HG03280 (cell line): Measurements from ENCODE around the gene TNFRSF8.
"Not testable (repeated sequence)": the region's sequence is repeated elsewhere in the genome, so short reads cannot be mapped to it uniquely, and the experiment has no call there.

Experiments
- ATAC-seq: cut with Tn5 transposase; IDR thresholded peaks from one replicate; pipeline ENCODE4 v1.9.1; 2021; ENCODE audit warnings: mild to moderate bottlenecking, moderate library complexity; ENCODE audit not compliant: unreplicated experiment

Gene TNFRSF8

DNA sequence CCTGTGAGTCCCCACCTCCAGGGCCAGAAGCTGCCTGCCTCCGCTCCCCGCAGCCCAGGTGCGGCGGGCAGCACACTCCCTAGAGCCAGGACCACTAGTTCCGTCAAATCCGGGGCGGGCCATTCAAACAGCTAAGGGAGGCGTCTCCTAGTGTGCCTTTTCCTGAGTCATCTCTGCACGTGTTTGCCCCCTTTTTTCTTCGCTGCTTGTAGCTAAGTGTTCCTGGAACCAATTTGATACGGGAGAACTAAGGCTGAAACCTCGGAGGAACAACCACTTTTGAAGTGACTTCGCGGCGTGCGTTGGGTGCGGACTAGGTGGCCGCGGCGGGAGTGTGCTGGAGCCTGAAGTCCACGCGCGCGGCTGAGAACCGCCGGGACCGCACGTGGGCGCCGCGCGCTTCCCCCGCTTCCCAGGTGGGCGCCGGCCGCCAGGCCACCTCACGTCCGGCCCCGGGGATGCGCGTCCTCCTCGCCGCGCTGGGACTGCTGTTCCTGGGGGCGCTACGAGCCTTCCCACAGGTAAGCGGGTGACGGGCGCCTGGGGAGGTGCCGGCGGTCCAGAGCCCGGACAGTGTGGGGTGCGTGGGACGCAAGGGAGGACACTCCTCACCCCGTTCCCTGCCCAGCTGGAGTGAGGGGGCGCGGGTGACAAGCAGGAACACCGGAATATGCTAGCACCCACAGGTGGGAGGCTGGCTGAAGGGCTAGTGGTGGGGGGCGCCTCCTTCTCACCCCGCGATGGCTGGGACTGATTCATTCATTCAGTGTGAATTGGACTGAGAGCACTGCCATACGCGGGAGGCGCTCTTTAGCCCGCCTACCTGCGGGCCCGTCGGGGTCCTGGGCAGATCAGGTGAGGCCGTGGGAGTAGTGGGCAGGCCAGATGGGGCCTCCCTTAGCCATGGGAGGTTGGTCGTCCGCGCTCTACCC, at the start of gene TNFRSF8:
Gene TNFRSF8 (plus strand): TSS at position 163 of the 932 bp plus-strand sequence. CDS start 296 bp downstream, at position 459.
- ATAC-seq: no peak

DNA sequence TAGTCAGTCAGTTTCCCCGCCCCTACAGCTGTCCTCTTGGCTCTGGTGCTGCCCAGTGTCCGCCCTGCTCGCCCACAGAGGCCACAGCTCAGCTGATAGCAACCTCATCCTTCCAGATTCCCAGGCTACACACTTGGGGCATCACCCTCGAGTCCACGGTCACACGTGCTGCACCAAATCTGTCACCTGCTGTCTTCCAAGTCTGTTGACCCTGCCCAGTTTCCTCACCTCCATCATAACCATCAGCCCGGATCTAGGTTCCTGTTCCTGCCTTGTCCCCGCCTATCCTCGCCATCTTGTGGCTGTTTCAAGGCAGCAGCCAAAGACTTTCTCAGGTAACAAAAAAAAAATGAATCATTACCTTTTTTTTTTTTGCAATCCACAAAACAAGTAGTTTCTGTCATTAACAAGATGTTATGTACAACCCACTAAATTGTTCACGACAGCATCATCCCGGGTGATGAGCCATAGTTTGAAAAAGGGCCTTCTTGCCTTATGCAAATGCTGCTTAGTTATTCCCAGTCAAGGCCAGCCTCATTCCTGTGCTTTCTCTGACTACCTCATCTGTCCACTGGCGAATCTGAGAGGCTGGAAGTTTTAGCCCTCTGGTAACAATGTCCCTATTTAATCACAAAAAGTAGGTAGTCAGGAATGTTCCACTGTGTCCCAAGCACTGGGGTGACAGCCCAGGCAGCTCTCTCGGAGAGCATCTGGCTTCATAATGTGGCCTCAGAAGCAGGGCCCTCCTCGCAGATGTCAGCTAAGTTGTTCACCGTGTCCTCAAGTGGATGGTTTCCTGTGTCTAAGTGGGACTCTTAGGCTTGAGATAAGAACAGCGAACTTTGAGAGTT, 48.7 kb upstream of the TNFRSF8 start:
- ATAC-seq: no peak

DNA sequence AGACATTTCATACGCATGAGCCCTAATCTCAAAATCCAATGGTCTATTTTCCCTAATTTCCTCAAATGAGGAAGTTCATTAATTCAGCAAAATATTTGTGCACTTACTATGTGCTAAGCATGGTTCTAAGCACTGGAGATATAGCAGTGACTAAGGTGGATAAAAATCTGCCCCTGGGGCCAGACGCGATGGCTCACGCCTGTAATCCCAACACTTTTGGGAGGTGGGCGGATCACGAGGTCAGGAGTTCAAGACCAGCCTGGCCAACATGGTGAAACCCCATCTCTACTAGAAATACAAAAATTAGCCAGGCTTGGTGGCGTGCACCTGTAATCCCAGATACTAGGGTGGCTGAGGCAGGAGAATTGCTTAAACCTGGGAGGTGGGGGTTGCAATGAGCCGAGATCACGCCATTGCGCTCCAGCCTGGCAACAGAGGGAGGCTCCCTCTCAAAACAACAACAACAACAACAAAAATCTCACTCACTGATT, 48.1 kb upstream of the TNFRSF8 start:
- ATAC-seq: no peak

DNA sequence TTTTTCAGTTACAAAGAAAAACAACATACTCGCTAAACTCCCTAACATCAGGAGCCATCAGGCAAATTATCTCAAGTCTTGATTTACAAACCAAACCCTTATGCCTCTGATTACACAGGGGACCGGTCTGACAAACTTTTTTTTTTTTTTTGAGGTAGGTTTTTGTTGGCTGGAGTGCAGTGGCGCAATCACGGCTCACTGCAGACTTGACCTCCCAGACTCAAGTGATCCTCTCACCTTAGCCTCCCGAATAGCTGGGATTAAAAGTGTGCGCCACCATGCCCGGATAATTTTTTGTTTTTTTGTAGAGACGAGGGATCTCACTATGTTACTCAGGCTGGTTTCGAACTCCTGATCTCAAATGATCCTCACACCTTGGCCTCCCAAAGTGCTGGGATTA, 47.6 kb upstream of the TNFRSF8 start:
- ATAC-seq: no peak

DNA sequence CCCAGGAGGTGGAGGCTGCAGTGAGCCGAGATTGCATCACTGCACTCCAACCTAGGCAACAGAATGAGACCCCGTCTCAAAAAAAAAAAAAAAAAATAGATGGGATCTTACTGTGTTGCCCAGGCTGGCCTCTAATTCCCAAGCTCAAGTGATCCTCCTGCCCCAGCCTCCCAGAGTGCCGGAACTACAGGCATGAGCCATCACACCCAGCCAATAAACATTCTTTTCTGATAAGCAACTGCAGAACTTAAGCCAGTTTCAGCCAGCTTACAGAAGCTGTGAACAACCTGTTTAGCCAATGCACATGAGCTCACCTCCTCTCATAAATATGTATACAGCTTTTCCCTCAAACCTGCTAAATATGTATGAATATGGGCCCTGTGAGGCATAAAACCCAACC, 46.9 kb upstream of the TNFRSF8 start:
- no peak for ATAC-seq

DNA sequence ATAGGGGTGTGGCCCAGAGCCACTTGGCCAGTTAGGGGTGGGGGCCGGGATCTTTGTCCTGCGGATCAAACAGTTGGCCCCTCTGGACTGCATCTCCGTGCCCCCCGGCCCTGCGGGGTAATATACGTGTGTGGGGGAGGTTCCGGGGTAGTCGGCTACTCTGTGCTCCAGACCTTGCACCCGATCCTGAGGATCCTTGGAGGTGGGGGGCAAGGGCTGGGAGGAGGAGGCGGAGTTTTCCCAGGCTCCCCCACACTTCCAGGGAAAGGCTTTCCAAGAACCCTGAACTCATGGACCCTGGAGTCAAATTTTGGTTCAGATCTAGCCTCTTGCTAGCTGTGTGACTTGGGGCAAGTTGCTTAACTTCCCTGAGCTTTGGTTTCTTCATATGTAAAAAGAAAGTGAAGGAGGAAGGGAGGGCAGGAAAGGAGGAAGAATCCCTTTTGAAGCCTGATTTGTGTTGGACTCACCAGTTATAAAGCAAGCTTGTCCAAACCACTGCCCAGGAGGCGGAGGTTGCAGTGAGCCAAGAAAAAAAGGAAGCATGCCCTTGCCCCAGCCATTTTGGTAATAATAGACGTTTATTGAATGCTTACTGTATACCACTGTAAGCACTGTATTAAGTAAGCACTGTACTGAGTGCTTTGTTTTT, 43.1 kb upstream of the TNFRSF8 start:
- ATAC-seq: peak; percentile 3

DNA sequence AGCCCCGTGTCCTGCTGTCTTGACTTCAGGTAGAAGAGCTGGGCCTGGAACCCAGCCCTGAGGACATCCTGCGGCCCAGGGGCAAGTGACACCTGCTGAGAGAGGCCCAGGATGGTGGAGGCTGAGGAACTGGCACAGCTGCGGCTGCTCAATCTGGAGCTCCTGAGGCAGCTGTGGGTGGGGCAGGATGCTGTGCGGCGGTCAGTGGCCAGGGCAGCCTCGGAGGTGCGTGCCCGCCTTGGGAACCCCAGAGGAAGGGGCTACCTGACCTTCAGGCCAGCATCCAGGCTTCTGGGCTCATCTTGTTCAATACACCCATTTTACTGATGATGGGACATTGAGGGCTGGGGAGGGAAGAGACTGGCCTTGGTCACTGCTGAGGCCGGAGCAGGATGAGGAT, 41.5 kb upstream of the TNFRSF8 start:
- no peak for ATAC-seq

DNA sequence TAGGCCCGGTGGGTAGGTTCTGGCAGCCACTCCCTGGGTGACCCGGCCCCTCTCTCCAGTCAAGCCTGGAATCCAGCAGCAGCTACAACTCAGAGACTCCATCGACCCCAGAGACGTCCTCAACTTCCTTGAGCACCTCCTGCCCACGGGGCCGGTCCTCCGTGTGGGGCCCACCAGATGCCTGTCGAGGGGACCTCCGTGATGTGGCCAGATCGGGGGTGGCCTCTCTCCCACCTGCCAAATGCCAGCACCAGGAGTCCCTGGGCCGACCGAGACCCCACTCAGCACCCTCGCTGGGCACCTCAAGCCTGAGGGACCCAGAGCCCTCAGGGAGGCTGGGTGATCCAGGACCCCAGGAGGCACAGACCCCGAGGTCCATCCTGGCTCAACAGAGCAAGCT, 41.1 kb upstream of the TNFRSF8 start:
- ATAC-seq: no peak

DNA sequence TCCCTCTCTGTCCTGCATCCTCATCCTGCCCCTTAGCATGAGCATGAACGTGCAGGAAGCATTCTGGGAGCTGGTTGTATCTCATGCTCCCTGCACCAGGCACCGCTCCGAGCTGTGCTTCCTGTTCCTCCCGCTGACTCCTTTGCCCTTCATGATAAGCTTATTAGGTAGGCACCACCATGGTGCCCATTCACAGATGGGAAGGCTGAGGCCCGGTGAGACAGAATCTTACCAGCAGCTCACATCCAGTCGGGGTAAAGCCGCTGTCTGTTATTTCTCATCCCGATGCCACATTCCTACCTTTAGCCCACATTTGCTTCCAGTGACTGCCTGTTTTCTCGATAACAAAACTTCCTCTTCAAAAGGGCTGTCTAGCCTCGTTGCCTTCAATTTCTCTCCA, 36.5 kb upstream of the TNFRSF8 start:
- no peak for ATAC-seq

DNA sequence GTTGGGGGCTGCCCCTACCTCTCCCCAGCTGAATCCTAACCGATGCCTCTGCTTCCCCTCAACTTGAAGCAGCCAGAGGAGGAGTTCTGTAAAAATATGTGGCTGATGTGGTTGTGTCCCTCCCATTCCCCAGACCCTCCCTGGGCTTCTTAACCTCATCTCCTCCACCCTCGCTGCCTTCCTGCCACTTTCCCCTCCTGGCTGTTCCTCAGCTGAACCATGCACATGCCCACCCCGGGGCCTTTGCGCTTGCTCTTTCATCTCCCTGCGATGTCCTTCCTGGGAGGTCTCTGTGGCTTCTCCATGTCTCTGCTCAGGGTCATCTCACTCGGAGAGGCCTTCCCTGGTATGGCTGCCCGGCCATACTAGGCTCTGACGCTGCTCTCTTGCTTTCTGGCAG, 34.9 kb upstream of the TNFRSF8 start:
- ATAC-seq: no peak

DNA sequence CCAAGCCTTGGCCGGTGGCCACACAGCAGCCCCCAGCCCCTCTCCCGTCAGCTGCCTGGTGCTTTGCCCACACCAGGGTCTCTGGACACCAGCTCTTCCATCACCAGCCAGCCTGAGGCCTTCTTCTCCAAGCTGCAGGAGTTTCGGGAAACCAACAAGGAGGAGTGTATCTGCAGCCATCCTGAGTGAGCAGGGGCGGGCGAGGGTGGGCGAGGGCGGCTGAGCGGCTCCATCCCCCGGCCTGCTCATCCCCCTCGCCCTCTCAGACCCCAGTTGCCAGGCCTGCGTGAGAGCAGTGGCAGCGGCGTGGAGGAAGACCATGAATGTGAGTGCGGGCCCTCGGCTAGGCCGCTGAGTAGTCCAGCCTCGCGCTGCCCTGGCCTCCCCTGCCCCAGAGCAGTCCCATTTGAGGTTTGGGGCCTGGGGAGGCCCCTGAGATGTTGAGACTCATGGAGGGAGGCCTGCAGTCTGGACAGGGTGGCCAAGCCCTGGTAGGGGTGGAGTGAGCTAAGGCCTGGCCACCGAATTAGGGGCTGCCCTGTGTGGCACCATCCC, 34.1 kb upstream of the TNFRSF8 start:
- ATAC-seq: no peak

DNA sequence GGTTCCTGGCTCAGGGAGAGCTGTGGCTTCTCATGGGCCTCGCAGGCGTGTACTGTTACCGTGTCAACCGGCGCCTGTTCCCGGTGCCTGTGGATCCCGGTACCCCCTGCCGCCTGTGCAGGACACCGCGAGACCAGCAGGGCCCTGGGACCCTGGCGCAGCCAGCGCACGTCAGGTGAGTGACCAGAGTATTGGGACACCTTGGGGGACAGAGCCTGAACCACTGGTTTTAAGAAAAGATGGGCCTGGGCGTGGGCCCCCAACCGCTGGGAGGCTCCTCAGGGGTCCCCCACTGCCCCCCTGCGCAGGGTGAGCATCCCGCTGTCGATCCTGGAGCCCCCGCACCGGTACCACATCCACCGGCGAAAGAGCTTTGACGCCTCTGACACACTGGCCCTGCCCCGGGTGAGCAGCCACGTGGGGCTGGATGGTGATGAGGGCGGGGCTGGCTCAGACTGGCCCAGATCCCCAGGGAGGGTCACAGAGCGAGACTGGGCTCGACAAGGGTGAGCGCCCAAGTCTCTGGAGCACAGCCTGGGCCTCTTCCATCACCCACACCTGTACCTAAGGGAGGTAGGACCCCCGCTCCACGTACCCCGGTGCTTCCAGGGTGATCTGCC, 33.3 kb upstream of the TNFRSF8 start:
- no peak for ATAC-seq

DNA sequence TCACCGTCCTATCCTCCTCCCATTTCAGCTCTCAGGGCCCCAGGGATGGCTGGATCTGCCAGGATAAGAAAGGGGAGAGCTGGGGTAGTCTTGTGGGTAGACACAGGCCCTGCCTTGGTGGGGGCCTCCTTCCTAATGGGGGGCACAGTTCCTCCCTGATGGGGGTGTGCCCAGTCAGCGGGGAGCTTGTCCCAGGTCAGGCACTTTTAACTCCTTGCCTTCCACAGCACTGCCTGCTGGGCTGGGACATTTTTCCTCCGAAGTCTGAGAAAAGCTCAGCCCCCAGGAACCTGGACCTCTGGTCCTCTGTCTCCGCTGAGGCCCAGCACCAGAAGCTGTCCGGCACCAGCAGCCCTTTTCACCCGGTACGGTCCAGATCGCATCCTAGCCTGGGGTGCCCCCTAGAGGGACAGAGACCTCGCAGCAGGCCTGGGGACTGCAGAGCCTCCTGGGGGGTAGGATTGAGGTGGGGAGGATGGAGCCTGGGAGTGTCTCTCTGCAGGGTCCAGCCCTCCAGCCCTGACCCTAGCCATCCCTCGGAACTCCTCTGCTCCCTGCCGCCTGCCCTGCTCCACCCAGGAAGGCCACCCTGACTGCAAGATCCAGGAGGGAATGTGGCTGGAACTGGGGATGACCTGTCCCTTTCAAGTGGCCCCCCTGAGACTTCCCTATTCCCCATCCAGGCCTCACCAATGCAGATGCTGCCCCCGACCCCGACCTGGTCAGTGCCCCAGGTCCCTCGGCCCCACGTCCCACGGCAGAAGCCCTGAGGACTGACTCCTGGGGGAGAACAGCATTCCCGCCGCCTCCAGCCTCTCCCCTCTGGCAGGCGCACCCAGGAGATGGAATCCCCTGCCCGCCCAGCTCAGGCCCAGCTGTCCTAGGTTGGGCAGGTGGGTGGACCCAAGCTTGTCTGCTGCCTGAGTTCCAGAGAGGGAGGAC, 31.8 kb upstream of the TNFRSF8 start:
- no peak for ATAC-seq

DNA sequence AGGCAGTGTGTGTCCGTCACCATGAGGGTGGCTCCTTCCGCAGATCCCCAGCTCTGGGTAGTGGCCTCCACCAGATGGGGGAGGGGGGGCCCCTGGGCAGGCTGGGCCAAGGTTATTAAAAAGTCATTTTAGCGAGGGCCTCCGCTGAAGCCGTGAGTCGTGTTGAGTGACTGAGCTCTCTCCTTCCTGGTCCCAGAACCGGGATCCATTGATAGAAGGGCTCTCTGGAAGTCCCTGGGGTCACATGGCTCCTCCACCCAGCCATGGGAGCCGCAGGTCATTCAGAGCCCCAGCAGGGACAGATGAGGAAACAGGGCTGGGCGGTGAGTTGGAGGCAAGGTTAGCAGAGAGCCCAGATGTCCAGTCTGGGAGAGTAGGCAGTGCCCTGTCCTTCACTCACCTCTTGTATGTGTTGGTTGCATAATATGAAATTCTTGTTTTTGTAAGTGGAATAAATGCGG, 30.9 kb upstream of the TNFRSF8 start:
- no peak for ATAC-seq

DNA sequence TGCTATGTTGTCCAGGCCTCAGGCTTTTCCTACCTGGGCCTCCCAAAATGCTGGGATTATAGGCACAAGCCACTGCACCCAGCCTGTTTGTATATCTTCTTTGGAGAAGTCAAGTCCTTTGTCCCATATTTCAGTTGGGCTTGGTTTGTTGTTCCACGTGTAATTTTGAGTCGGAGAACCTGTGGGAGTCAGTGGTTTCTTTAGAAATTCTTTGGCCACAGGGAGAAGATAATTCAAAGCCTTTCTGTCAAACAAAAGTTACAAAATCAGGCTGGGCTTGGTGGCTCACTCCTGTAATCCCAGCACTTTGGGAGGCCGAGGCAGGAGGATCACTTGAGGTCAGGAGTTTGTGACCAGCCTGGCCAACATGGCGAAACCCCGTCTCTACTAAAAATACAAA, 29.7 kb upstream of the TNFRSF8 start:
- ATAC-seq: not testable (repeated sequence)

DNA sequence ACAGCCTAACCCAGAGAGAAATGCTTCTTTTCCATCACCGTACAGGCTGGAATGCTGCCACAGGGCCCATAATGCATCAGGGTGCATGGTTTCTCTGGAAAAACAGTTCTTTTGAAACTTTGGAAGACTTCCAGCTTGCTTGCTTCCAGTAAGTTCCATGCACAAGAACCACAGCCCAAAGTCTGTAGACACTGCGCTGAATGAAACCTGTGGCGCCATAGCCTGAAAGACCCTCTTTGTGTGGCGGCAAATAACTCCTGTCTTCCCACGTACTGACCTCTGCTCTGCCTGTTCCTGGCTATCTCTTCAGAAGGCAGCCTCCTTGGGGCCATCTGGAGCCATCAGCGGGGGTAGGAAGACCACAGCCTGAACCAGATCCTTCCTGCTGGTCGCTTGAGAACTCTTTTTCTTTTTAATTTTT, 28.7 kb upstream of the TNFRSF8 start:
- ATAC-seq: no peak

DNA sequence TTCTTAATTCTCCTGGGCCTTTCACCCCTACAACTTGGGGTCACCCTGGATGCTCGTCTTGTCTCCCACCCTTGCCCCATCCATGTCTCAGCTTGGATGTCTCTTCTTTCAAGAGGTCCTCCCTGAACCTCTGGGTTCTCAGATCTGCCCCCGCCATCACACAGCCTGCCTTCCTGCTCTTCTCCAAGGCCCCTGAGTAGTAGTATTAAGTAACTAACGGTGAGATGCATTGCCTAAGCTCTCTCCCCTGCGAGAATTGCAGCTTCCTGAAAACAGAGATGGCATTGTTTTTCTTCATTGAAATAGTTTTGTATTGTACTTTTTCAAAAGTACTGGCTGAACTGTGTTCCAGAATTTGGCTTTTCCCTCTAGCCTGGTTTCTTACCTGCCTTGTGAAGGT, 27.8 kb upstream of the TNFRSF8 start:
- ATAC-seq: no peak

DNA sequence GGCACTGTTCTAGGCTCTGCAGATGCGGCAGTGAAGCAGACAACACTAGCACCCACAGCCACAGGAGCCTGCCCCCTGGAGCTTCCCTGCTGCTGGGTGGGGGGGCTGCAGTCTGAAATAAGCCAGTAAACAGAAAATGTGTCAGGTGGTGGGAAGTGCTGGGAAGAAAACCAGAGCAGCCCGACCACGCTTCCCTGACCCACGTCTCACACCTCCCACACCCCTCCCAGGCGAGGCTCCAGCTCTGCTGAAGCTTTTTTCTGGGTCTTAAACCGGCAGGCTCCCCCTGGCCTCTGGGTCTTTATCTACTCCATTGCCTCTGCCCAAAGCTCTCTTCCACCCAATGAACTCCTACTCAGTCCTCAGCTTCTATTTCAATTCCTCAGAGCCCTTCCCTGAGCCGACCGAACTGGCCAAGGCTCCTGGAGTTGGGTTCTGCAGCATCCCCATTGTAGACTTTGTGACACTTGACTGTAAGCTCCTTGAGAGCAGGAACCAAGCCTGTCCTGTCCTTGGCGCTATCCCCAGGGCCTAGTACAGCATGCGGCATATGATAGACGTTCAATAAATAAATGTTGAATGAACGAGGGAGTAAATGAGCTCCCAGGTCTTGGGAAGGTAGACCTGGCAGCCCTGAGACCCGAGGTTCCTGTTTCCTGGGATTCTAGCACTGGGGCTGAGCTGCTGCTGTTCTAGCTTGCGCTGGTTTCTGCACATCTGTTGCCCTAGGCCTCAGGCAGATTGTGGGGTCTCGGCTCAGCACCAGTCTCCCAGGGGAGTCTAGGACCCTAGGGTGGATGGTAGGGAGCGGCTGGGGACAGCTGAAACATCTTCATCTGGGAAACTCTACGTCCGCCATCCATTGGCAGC, 25.4 kb upstream of the TNFRSF8 start:
- ATAC-seq: no peak
